OCI-LY3 (cell line): ENCODE data around the gene RAB9B.

Experiments used
- EZH2phosphoT487 ChIP-seq: fragments of 200-600 bp; shearing (Covaris generic); IDR thresholded peaks from 2 replicates; pipeline ENCODE4 v1.6.1; 2018; ENCODE audit warnings: antibody characterized with exemption, mixed run types, low read depth
- TF ChIP-seq, protein P1 (sequence below): fragments of 200-600, 300-600 bp; sonication (generic); IDR thresholded peaks from 2 replicates; pipeline ENCODE4 v1.5.1; 2014; ENCODE audit warnings: antibody characterized with exemption, low read length, low read depth

DNA sequence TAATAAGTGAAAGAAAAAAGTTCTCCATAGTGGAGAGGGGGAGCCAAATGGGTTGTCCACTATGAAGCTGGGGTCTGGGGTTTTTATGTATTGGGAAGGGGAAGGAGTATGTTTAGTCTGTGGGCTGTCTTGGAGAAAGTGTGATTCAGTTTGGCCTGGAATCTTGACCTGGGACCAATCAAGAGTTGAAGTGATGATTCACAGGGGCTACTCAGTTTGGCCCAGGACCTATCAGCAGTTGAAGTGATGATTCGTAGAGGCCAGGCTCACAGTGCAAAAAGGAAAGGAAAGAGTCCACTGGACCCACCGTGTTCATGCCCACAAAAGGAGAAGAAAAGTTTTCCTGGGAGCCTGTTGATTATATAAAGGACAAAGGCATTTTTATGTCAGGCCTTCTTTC is 47.3 kb upstream of the RAB9B start:
- TF ChIP-seq, protein P1, sequence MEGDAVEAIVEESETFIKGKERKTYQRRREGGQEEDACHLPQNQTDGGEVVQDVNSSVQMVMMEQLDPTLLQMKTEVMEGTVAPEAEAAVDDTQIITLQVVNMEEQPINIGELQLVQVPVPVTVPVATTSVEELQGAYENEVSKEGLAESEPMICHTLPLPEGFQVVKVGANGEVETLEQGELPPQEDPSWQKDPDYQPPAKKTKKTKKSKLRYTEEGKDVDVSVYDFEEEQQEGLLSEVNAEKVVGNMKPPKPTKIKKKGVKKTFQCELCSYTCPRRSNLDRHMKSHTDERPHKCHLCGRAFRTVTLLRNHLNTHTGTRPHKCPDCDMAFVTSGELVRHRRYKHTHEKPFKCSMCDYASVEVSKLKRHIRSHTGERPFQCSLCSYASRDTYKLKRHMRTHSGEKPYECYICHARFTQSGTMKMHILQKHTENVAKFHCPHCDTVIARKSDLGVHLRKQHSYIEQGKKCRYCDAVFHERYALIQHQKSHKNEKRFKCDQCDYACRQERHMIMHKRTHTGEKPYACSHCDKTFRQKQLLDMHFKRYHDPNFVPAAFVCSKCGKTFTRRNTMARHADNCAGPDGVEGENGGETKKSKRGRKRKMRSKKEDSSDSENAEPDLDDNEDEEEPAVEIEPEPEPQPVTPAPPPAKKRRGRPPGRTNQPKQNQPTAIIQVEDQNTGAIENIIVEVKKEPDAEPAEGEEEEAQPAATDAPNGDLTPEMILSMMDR, result no peak
- TF ChIP-seq EZH2phosphoT487, result no peak
